22Rv1 (cell line): Measurements from ENCODE around the gene PLLP.

Experiments used
- H3K27ac ChIP-seq: fragments of 450-650 bp; 2 replicates; pipeline ENCODE4 v1.5.1; 2017
- ZFX ChIP-seq: fragments of 450-650 bp; IDR thresholded peaks from 2 replicates; pipeline ENCODE4 v1.6.1; 2017; ENCODE audit warnings: antibody characterized with exemption, borderline replicate concordance
- TF ChIP-seq, protein P1 (sequence below): fragments of 450-650 bp; IDR thresholded peaks from 2 replicates; pipeline ENCODE4 v1.5.1; 2017; ENCODE audit warnings: mild to moderate bottlenecking

Gene PLLP, protein sequence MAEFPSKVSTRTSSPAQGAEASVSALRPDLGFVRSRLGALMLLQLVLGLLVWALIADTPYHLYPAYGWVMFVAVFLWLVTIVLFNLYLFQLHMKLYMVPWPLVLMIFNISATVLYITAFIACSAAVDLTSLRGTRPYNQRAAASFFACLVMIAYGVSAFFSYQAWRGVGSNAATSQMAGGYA

DNA sequence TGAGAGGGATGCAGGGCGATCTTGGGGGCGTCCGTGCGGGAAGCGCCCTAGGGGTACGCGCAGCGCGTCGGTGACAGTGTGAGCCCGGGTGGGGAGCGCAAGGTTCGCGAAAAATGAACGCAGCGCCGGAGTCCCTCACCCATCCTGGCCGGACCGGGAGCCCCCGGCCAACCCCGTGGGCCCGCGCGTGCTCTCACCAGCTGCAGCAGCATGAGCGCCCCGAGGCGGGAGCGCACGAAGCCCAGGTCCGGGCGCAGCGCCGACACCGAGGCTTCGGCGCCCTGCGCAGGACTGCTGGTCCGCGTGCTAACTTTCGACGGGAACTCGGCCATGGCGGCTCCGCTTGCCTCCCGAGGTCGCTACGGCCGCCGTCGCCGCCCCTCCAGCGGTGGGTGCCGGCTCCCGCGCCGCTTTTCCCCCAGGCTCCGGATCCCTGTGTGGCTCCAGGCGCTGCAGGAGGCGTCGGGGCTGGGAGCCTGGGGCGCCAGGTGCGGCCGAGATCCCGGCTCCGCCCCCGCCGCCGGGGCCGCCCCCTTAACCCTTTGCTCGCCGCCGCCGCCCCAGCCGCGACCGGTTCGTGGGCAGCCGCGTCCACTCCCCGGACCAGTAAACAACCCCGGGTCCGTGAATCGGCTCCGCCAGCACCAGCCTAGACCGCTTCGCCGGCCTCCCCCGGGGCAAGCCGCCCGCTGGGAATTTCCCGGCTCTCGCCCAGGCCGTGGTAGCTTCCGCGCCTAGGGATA lies at the start of gene PLLP:
Gene PLLP (minus strand): TSS at position 464 of the 743 bp plus-strand sequence. CDS start 132 bp downstream, at position 332.
- TF ChIP-seq, protein P1, sequence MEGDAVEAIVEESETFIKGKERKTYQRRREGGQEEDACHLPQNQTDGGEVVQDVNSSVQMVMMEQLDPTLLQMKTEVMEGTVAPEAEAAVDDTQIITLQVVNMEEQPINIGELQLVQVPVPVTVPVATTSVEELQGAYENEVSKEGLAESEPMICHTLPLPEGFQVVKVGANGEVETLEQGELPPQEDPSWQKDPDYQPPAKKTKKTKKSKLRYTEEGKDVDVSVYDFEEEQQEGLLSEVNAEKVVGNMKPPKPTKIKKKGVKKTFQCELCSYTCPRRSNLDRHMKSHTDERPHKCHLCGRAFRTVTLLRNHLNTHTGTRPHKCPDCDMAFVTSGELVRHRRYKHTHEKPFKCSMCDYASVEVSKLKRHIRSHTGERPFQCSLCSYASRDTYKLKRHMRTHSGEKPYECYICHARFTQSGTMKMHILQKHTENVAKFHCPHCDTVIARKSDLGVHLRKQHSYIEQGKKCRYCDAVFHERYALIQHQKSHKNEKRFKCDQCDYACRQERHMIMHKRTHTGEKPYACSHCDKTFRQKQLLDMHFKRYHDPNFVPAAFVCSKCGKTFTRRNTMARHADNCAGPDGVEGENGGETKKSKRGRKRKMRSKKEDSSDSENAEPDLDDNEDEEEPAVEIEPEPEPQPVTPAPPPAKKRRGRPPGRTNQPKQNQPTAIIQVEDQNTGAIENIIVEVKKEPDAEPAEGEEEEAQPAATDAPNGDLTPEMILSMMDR: 0 out of 2 replicates have a peak, but pooled peaks have one; percentile 5
- no peak for TF ChIP-seq ZFX
- H3K27ac ChIP-seq: no peak within 1 kb of the TSS; the same call in 1 of the 2 replicates

DNA sequence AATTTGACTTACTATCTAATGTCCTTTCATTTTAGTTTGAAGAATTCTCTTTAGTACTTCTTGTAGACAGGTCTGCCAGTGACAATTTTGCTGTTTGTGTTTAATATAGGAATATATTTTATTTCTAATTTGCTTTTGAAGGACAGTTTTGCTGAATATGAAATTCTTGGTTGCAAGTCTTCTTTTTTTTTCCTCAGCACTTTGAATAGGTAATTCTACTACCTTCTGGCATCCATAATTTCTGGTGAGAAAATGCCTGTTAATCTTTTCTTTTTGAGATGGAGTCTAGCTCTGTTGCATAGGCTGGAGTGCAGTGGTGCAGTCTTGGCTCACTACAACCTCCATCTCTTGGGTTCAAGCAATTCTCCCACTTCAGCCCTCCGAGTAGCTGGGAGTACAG lies 48.9 kb upstream of the PLLP start:
- TF ChIP-seq ZFX: no peak
- TF ChIP-seq, protein P1: no peak
- H3K27ac ChIP-seq: no peak overlapping the region

DNA sequence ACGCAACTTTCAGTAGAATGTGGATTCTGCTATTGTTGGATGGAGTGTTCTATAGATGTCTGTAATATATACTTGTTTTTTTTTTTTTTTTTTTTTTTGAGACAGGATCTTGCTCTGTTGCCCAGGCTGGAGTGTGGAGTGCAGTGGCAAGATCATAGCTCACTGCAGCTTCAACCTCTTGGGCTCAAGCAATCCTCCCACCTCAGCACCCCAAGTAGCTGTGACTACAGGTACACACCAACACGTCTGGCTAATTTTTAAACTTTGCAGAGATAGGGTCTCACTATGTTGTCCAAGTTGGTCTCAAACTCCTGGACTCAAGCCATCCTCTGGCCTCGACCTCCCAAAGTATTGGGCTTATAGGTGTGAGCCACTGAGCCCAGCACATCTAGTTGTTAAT lies 46.9 kb upstream of the PLLP start:
- H3K27ac ChIP-seq: no peak overlapping the region

DNA sequence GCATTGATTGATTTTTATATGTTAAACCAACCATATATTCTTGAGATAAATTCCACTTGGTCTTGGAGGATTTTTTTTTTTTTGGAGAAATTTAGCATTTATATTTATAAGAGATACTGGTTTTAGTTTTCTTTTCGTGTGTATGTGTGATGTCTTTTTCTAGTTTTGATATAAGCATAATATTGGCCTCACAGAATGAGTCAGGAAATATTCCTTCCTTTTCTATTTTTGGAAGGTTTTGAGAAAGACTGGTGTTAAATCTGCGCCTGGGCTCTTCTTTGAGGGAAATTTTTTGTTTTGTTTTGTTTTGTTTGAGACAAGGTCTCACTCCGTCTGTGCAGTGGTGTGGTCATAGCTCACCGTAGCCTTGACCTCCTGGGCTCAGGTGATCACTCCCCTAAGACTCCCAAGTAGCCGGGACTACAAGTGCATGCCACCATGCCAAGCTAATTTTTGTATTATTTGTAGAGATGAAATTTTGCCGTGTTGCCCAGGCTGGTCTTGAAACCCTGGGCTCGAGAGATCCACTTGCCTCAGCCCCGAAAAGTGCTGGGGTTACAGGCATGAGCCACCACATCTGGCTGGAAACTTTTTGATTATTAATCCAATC lies 45.4 kb upstream of the PLLP start:
- no peak for TF ChIP-seq ZFX
- TF ChIP-seq, protein P1: no peak

More for the DNA sequence above, 46.9 kb upstream of the PLLP start:
- TF ChIP-seq, protein P1: no peak
- no peak for TF ChIP-seq ZFX

DNA sequence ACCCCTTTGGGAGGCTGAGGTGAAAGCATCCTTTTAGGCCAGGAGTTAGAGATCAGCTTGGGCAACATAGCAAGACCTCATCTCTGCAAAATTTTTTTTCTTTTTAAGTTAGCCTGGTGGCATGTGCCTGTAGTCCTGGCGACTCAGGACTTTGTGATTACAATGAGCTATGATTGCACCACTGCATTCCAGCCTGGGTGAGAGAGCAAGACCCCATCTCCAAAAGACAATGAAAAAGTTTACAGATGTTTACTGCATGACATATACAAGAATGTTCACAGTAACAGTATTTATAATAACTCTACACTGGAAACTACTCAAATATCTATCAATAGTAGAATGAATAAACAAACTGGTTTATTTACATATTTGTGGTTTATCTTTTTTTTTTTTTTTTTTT lies 41.0 kb upstream of the PLLP start:
- TF ChIP-seq, protein P1: no peak
- no peak for TF ChIP-seq ZFX
- H3K27ac ChIP-seq: no peak overlapping the region

More for the DNA sequence above, 45.4 kb upstream of the PLLP start:
- H3K27ac ChIP-seq: no peak overlapping the region

DNA sequence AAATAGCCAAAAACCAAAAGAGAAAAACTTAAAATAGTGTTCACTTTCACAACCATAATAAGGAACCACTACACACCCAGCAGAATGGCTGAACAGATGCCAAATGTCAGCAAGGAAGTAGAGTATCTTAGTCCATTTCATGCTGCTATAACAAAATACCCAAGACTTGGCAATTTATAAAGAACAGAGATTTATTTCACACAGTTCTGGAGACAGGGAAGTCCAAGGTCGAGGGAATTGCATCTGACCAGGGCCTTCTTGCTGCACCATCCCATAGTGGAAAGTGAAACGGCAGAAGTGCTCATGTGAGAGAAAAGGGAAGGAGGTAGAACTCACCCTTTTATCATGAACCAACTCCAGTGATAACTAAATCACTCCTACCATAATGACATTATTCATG lies 40.3 kb upstream of the PLLP start:
- TF ChIP-seq, protein P1: no peak
- no peak overlapping the region for H3K27ac ChIP-seq

DNA sequence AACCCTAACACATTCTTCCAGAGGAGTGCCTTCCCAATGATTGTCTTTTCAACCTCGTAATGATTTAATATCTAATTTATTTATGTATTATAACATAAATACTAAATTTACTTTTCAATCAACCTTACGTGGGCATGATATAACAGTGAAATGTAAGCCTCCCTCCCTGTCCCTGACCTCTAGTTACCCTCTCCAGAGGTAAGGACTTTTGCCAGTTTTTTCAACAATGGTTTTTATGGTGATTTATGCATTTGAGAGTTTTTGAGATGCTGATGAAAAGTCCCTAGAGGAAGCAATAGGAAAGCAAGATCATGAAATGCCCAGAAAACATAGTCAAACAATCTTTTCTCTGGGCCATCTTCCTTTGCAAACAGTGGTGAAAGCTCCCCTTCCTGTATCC lies 35.2 kb upstream of the PLLP start:
- TF ChIP-seq, protein P1: no peak
- no peak for TF ChIP-seq ZFX
- no peak overlapping the region for H3K27ac ChIP-seq
